Liver (tissue), 9 donors: ENCODE data around the gene ZFAND2B. TPM values are rescaled to one million over a fixed set of nuclear protein-coding genes. Genes with fewer than 3 reads are reported as not detected.

Source experiments
- DNase-seq: peaks from one replicate; pipeline ENCODE4 v3.0.0-alpha.2; 2017; ENCODE audit warnings: low spot score
- H3K27ac ChIP-seq, 2 donors: one replicate each; pipeline ENCODE4 v1.7.0; 2013; ENCODE audit warnings: inconsistent platforms in 2 of 2, low read length in 2 of 2, control low read depth in 1 of 2, low read depth in 1 of 2, mild to moderate bottlenecking in 1 of 2
- H3K27me3 ChIP-seq, 4 donors: one replicate each; pipeline versions ENCODE4 v1.6.1 to v1.7.0; 2013; ENCODE audit warnings: low read length in 3 of 4, inconsistent platforms in 1 of 4, mild to moderate bottlenecking in 1 of 4, moderate library complexity in 1 of 4; ENCODE audit not compliant: control insufficient read depth in 4 of 4, insufficient read depth in 4 of 4
- H3K36me3 ChIP-seq, 4 donors: one replicate each; pipeline versions ENCODE4 v1.6.1 to v1.7.0; 2013; ENCODE audit warnings: low read length in 3 of 4, mild to moderate bottlenecking in 3 of 4, low read depth in 1 of 4, moderate library complexity in 1 of 4; ENCODE audit not compliant: control insufficient read depth in 4 of 4, insufficient read depth in 3 of 4
- H3K4me1 ChIP-seq, 4 donors: one replicate each; pipeline versions ENCODE4 v1.6.1 to v1.7.0; 2013; ENCODE audit warnings: low read length in 3 of 4, mild to moderate bottlenecking in 3 of 4, moderate library complexity in 1 of 4; ENCODE audit not compliant: control insufficient read depth in 4 of 4, insufficient read depth in 4 of 4
- H3K4me3 ChIP-seq, 3 donors: one replicate each; pipeline versions ENCODE4 v1.6.1 to v1.7.0; 2013; ENCODE audit warnings: low read length in 3 of 3, control low read depth in 1 of 3, low read depth in 1 of 3, mild to moderate bottlenecking in 1 of 3
- H3K9ac ChIP-seq, 2 donors: one replicate each; pipeline ENCODE4 v1.7.0; 2013; ENCODE audit warnings: low read length in 2 of 2, mild to moderate bottlenecking in 2 of 2, moderate library complexity in 2 of 2, control low read depth in 1 of 2, low read depth in 1 of 2
- H3K9me3 ChIP-seq, 4 donors: one replicate each; pipeline versions ENCODE4 v1.6.1 to v1.7.0; 2013; ENCODE audit warnings: low read length in 3 of 4; ENCODE audit not compliant: control insufficient read depth in 4 of 4
- ATF3 ChIP-seq: IDR thresholded peaks from 2 replicates; pipeline ENCODE4 v1.6.1; 2016; ENCODE audit warnings: antibody characterized with exemption
- CTCF ChIP-seq: fragments of 150-350 bp; IDR thresholded peaks from 2 replicates; pipeline ENCODE4 v1.5.1; 2017; ENCODE audit warnings: improper control_type of control experiment, low read depth, low read length; ENCODE audit not compliant: missing input control
- EGR1 ChIP-seq, 2 donors: IDR thresholded peaks; 2 replicates each; pipeline ENCODE4 v1.6.1; 2016 to 2018; ENCODE audit warnings: antibody characterized with exemption in 2 of 2, low read depth in 2 of 2
- FOXA1 ChIP-seq: IDR thresholded peaks from 2 replicates; pipeline ENCODE4 v1.6.1; 2016; ENCODE audit warnings: antibody characterized with exemption
- FOXA2 ChIP-seq: IDR thresholded peaks from 2 replicates; pipeline ENCODE4 v1.6.1; 2016; ENCODE audit warnings: antibody characterized with exemption
- GABPA ChIP-seq, 2 donors: IDR thresholded peaks in 1 of 2; conservative IDR thresholded peaks in 1 of 2; 2 replicates each; pipeline ENCODE4 v1.6.1; 2016; ENCODE audit warnings: antibody characterized with exemption in 2 of 2, mild to moderate bottlenecking in 1 of 2, moderate library complexity in 1 of 2
- HNF4A ChIP-seq, 2 donors: conservative IDR thresholded peaks; 2 replicates each; pipeline ENCODE4 v1.6.1; 2016; ENCODE audit warnings: antibody characterized with exemption in 2 of 2, mild to moderate bottlenecking in 2 of 2
- HNF4G ChIP-seq: IDR thresholded peaks from 2 replicates; pipeline ENCODE4 v1.6.1; 2016; ENCODE audit warnings: antibody characterized with exemption
- JUND ChIP-seq, 2 donors: IDR thresholded peaks; 2 replicates each; pipeline ENCODE4 v1.6.1; 2016; ENCODE audit warnings: antibody characterized with exemption in 2 of 2
- MAX ChIP-seq: IDR thresholded peaks from 2 replicates; pipeline ENCODE4 v1.6.1; 2016; ENCODE audit warnings: antibody characterized with exemption
- NR2F2 ChIP-seq: IDR thresholded peaks from 2 replicates; pipeline ENCODE4 v1.6.1; 2016; ENCODE audit warnings: antibody characterized with exemption
- RAD21 ChIP-seq, 2 donors: IDR thresholded peaks; 2 replicates each; pipeline ENCODE4 v1.6.1; 2016; ENCODE audit warnings: antibody characterized with exemption in 2 of 2, mild to moderate bottlenecking in 2 of 2
- REST ChIP-seq: IDR thresholded peaks from 2 replicates; pipeline ENCODE4 v1.6.1; 2016; ENCODE audit warnings: antibody characterized with exemption, mild to moderate bottlenecking
- RXRA ChIP-seq, 2 donors: IDR thresholded peaks; 2 replicates each; pipeline ENCODE4 v1.6.1; 2017 to 2018; ENCODE audit warnings: antibody characterized with exemption in 2 of 2, mild to moderate bottlenecking in 1 of 2
- SP1 ChIP-seq: IDR thresholded peaks from 2 replicates; pipeline ENCODE4 v1.6.1; 2018; ENCODE audit warnings: antibody characterized with exemption, mild to moderate bottlenecking
- TAF1 ChIP-seq: conservative IDR thresholded peaks from 2 replicates; pipeline ENCODE4 v1.6.1; 2016; ENCODE audit warnings: antibody characterized with exemption, mild to moderate bottlenecking
- YY1 ChIP-seq: IDR thresholded peaks from 2 replicates; pipeline ENCODE4 v1.6.1; 2016; ENCODE audit warnings: antibody characterized with exemption, mild to moderate bottlenecking
- ZBTB33 ChIP-seq: IDR thresholded peaks from 2 replicates; pipeline ENCODE4 v1.6.1; 2016; ENCODE audit warnings: antibody characterized with exemption
- whole genome bisulfite sequencing: extraction: QIAGEN DNeasy Blood & Tissue Kit; methylation state at CpG from one replicate; pipeline ENCODE4 v1.1.7; 2013; 5-methylcytosine and 5-hydroxymethylcytosine counted together
- polyA plus RNA-seq, 2 donors: library from polyadenylated mRNA; stranded (reverse) in 1 of 2; unstranded in 1 of 2; fragments of 200-250 nt in 1 of 2; fragments of >200 nt in 1 of 2; fragmentation: Nextera tagmentation in 1 of 2; extraction: Ambion mirVana in 1 of 2; gene quantifications; one replicate each; pipeline versions ENCODE4 v1.2.1 to v1.2.3, GENCODE V29; 2013 to 2015
- total RNA-seq, 2 donors: library from RNA; depleted of rRNA; stranded (reverse); fragments of >200 nt; gene quantifications; one replicate each; pipeline ENCODE4 v1.2.3, GENCODE V29; 2014
- donor health status: healthy.
- donor health status: healthy.
- donor health status: healthy.
- donor health status: healthy.
- donor health status: healthy.

The ZFAND2B gene
- total and polyA plus RNA-seq, 4 donors = 19.6 to 53.8 (median 25.8) TPM

- H3K36me3 ChIP-seq = peaks cover 21 to 54% (median 44%) of the 10 kb centered on the region in 4 donors
- H3K9me3 ChIP-seq = no peaks in the 10 kb centered on the region
- no peak for DNase-seq
- H3K27me3 ChIP-seq = no peaks in the 10 kb centered on the region
- 87% methylated on average over 3 of the region's 3 CpGs for WGBS
- H3K27ac ChIP-seq = no peak overlapping the region
- H3K4me1 ChIP-seq = peaks cover 7 to 17% (median 14%) of the 10 kb centered on the region in 4 donors
- TF ChIP-seq MAX (no peak), REST (no peak), SP1 (no peak), HNF4A (conservative IDR thresholded peaks at IDR 0.05) (no peak), NR2F2 (no peak), EGR1 (IDR thresholded peaks at IDR 0.05; ENCODE audit: low read depth in 2 of 2) (no peak), FOXA2 (no peak), RXRA (IDR thresholded peaks at IDR 0.05) (no peak), TAF1 (no peak), RAD21 (IDR thresholded peaks at IDR 0.05) (no peak), ZBTB33 (no peak), FOXA1 (no peak), YY1 (no peak), CTCF (no peak), GABPA (IDR thresholded peaks at IDR 0.05 in 1 of 2, conservative IDR thresholded peaks at IDR 0.05 in 1 of 2) (no peak), HNF4G (no peak), JUND (IDR thresholded peaks at IDR 0.05) (no peak), ATF3 (no peak)
- no peak overlapping the region for H3K9ac ChIP-seq
- H3K4me3 ChIP-seq = no peak overlapping the region
These were observed 18.8 kb downstream of the ZFAND2B start for GRCh38 chr2:219225350-219225749.
